ENCODE measurements around the gene NT5E.
"Not testable (repeated sequence)": the region's sequence is repeated elsewhere in the genome, so short reads cannot be mapped to it uniquely, and the experiment has no call there.

The NT5E gene
- 0 to 0.63 (median 0.08) reads per million in 18 experiments for total RNA-seq

DNA sequence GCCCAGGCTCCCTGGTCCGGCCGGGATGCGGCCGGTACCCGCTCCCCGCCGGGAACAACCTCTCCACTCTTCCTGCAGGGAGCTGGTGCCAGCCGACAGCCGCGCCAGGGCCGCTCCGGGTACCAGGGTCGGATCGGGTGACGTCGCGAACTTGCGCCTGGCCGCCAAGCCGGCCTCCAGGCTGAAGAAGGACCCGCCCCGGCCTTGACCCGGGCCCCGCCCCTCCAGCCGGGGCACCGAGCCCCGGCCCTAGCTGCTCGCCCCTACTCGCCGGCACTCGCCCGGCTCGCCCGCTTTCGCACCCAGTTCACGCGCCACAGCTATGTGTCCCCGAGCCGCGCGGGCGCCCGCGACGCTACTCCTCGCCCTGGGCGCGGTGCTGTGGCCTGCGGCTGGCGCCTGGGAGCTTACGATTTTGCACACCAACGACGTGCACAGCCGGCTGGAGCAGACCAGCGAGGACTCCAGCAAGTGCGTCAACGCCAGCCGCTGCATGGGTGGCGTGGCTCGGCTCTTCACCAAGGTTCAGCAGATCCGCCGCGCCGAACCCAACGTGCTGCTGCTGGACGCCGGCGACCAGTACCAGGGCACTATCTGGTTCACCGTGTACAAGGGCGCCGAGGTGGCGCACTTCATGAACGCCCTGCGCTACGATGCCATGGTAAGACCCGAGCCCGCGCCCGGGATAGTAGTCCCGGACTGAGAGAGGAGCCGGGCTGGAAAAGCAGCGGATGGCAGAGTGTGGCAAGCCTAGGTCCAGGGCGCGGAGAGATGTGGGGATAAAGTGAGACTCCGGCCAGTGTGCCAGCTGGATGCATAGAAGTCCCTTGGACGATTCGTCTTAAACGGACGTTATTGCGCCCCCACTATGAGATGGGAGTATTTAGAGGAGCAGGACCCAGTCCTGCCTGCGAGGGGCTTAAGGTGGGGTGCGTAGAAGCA, at the start of gene NT5E:
NT5E (plus strand) TSS at position 266 of the 942 bp plus-strand sequence; CDS start at position 323, 57 bp downstream.
- no peak for DNase-seq

DNA sequence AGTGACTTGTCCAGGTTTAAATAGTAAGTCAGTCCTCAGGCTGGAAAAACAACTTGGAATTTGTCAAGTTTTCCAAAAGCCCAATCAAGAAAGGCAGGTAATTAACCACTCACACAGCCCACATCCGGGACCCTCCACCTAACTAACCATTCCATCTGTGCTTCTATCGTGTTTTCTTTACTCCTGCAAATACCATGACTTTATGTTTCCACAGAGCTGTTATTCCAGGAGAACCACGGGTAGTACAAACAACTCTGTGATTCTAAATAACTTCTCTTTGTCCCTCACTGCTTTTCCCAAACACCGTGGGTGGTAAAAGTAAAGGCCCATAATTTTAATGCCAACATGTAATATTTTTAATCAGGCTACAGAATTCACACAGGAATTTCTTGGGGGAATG, 49.6 kb upstream of the NT5E start:
- no peak for DNase-seq

DNA sequence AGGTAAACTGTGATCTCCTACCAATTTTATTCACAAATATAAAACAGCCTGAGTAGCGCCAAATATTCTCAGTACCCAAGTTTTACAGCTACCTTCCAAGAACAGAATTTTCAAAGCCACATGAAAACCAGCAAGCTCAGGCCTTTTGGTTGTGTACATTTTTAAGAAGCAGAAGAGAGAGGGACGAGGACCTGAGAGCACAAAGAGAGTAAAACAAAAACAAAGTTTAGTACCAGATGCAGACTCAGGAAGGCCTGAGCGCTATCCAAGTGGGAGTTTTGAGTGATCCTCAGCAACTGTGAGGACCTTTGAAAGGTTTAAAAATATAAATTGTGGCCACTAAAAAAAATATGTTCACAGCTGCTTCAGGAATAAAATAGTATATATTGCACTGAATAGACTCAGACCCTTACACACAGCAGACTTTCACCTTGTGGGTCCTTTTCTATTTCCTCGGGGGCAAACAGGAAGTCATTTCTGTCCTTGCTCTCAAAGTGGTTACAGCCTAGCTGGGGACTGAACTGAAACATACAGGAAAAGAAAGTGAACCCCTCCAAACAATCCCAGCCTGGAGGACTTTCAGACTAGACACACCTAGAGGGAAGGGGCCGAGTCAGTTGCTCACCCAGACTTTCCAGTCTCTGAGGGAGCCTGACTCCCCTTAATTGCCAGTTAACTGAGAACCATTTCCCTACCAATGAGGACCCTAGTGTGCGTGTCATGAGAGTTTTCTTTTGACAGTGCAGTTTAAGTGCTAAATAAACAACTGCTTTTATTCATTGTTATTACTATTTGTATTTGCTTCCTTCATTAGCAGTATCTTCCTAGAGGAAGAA, 48.5 kb upstream of the NT5E start:
- DNase-seq = no peak

DNA sequence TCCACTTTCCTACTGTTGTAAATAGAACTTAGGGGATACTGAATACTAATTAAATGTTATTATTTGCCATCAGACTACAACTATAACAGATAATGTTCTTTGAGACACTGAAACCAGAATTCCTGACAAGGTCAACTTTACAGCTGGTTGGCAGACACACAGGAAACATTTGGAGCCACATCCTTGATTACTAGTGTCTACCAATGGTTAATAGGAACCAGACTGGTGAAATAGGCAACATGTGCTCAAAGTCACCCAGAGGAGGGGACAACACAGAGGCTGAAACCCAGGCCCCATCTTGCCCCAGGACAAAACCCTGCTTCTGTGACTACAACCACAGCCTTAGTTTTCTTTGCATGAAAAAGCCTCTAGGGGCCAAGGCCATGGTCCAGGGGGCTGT, 47.8 kb upstream of the NT5E start:
- no peak for DNase-seq

DNA sequence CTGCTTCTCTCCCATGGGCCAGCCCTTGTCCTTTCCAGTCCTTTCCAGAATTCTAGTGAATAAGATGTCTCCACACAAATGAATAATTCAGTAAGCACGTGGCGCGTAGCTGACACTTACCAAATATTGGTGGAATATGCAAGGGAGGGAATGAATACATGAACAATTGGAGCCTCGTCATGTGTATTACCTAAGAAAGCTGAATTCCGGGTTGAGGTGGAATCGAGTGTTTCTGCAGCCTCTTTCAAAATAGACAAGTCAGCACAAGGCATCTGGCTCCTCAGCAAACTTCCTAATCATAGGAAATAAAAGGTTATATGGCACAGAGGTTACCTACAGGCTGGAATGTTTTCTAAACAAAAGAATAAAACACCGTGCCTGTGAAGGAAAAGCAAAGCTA, 47.0 kb upstream of the NT5E start:
- DNase-seq = no peak

DNA sequence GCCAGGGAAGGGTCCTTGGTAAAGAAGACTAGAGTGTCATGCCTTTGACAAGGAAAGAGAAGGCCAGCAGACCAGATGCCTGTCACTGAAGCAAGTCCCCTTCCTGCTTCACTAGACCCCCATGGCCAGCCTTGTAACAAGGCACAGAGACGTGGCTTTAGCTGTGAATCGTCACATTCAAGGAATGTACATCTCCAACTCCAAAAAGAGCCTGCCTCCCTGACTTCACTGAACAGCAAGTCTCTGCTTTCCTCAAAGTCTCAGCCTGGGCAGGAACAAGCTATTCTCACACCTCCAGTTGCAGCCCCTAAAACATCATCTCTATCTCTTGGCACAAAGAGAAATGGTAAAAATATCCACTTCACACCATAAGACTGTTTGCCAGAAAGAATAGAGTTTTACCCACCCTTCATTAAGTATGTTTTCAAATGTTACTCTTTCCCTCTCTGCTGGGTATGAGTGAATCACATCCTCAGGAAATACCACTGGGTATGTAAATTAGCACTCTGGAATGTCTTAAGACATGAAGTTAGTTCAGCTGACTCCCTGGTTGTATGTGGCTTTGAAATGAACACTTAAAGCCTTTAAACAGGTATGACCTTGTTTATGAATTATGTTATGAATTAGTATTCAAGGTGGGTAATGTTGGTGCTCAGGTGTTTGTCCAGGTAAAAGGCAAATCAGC, 46.4 kb upstream of the NT5E start:
- DNase-seq = no peak

DNA sequence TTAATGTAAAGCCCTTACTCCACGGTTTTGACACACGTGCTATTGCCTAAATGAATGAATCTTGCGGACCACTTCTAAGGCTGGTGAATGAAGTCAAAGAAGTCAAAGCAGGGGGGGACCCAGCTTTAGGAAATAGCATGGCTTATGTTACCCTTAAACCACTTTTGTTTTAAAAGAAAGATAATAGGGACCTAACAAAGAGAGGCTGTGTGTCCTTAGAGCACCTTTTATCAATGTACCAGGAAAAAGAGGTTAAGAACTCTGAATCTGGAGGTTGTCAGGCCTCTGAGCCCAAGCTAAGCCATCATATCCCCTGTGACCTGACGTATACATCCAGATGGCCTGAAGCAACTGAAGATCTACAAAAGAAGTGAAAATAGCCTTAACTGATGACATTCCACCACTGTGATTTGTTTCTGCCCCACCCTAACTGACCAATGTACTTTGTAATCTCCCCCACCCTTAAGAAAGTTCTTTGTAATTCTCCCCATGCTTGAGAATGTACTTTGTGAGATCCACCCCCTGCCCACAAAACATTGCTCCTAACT, 45.8 kb upstream of the NT5E start:
- DNase-seq = not testable (repeated sequence)

DNA sequence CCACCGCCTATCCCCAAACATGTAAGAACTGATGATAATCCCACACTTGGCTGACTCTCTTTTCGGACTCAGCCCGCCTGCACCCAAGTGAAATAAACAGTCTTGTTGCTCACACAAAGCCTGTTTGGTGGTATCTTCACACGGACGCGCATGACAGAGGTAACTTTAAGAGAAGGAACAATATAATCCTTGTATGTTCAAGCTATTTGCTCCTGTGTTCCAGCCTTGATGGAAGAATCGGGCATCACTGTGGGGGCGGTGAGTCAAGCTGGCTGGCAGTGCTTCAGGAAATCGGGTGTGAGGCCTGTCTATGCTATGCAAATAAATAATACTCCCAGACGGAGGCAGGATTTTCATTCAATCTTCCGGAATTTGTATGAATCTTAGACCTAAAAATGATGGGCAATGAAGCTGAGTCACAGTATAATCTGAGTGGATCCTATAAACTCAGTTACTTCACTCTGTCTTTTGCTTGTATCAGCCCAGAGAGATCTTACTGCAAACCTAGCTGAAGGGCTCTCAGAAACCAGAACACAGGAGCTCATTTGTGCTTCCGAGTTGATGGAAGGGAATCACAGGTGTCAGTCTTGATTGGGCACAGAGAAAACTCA, 45.2 kb upstream of the NT5E start:
- DNase-seq = no peak

DNA sequence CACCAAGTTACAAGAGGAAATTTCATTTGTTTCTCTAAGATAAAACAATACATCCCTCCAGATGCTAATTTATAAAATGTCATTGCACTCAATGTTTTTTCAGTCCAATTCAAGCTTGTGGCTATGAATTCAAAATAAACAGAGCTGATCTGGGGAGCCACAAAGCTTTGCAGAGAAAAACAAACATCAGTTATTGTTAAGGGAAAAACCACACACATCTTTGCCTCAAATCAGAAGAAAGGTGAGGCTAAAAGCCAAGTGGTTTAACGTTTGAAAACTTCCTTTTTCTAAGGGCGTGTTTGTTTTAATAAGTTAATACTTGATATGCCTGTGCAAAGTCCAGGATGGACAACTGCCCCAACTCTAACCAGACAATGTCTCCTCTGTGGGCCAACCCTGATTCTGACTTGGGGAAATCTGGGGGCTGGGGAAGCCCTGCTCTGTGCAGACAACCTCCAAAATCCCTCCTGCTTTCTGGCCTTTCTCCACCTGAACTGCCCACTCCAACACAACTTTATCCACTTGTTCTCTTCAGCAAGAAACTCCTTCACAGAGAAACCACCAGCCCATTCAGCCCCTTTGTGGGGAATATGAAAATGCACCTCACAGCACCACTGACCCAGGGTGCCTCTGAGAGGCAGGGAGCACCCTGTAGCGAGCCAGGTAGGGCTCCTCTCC, 44.6 kb upstream of the NT5E start:
- no peak for DNase-seq

DNA sequence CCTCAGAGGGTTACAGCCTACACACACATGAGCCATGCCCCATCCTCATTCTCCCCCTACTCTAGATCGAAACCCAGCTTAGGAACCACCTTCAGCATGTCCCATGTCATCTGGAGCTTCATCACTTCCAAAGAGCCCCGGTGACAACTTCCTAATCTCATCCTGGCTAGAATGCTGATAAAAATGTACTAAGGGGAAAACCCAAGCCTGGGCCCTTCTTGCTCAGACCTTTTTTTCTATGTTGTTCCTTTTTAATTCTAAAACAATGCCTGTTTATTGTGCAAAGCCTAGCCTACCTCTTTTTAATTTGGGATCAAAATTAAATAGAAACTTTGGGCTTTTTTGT, 44.1 kb upstream of the NT5E start:
- DNase-seq = no peak

DNA sequence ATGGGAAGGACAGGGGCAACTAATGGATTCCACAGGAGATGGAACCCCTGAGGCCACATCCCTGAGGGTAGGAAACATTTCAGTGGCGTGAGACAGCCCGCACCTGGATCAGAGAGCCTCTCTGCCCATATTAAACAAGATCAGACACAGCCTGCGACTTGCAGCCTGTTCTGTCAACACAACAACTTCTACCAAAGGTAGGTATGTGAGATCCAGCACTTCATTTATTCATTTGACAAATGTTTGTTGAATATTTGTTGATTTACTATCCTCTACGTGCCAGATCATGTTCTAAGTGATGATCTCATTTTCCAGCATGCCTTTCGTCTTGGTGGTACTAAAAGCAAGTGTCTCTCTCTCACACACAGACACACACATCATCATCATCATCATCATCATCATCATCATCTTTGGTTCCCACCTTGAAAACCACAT, 43.2 kb upstream of the NT5E start:
- no peak for DNase-seq

DNA sequence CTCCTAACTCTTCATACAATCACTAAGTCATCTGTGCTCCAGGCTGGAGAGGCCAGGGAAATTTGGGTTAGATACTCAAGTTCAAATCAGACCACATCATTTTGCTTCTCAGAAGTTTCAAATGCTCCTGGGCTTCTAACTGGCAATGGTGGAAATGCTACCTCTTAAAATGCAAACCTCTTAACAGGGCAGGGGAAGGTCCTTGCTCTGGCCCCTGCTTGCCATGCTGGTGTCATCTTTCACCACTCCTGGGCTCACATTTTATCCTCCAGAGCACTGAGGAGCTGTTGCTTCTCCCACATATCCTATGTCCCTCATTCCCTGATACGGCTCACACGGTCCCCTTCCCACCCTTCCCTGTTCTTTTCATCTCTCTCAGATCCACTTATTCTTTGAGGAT, 41.8 kb upstream of the NT5E start:
- DNase-seq = no peak

DNA sequence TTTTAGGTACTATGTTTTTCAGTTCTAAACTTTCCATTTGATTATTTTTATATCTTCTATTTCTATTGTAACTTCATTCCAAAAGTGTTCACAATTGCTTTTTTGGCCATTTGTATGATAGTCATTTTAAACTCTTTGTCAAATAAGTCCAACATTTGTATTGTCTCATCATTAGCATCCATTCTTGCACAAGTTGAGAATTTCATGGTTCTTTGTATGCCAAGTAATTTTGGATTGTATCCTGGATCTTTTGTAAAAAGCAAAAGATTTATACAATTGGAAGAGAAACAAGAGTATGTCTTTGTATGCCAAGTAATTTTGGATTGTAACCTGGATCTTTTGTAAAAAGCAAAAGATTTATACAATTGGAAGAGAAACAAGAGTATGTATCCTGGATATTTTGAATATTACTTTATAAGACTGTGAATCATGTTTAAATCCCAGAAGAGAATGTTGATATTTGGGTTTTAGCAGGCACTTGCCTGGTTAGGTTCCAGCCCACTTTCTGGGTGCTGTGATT, 36.9 kb upstream of the NT5E start:
- no peak for DNase-seq

DNA sequence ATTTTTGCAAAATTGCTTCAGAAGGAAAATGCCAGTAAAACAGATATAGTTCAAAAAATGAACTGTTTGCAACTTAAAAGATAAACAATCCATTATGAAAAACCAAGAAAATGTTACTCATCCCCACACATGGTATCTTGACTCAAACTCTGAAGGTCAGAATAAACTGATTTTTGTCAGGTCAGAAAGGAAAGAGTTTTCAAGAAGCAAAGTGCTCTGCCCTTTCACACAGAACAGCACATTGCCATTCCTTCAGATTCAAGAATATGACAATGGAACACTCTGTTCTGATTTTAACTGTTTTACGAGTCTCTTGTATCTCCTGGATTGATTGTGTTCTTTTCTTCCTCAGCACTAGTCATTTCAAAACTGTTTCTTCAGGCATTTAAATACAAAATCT, 33.8 kb upstream of the NT5E start:
- DNase-seq = no peak

DNA sequence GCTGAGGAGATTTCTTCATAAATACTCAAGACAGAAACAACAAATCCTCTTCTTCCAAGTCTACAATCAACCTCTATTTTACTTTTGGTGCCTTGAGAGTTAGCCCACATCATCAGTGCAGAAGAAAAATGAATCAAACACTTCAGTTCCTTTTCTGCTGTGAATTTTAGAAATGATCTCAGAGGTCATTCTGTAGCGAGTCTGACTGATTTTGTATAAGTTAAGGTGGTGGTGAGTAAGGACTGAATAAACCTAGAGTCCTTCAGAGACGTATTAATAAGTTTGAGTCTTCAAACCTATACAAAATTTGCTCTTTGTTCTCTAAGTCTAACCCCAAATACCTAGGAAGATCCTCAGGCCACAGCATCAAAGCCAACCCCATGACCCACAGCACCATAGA, 33.1 kb upstream of the NT5E start:
- DNase-seq = no peak

DNA sequence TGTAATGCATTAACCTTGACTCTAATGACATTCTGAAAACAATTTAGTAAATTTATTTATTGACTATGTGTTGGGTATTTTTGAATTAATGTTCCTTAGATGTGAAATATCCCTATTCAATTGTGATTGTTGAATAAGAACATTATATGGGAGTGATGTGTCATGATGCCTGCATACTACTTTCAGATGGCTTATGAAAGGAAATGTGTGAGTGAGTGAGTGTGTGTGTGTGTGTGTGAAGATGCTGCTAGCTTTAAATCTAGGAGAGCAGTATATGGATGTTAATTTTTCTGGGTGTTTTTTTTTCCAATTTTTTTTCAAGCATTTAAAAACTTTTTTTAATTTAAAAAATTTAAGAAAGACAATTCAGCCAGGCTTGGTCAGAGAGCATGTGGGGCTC, 32.5 kb upstream of the NT5E start:
- DNase-seq = no peak

DNA sequence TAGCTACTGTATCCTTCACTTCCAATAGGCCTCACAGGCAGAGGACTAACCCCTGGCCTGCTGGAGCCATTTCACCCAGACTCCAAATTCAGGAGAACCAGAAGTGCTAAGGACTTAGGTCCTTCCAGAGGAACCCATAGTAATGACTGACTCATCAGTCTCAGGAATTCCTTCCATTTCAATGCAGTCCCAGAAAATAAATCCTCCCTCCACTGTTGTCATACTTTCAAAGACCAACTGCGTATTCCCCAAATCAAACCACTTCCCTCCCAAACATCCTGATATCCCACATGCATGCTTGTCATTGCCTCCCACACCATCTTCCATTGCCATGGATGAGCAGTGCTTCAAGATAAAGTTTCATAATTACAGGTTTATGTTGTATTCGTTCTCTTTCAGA, 31.8 kb upstream of the NT5E start:
- no peak for DNase-seq

DNA sequence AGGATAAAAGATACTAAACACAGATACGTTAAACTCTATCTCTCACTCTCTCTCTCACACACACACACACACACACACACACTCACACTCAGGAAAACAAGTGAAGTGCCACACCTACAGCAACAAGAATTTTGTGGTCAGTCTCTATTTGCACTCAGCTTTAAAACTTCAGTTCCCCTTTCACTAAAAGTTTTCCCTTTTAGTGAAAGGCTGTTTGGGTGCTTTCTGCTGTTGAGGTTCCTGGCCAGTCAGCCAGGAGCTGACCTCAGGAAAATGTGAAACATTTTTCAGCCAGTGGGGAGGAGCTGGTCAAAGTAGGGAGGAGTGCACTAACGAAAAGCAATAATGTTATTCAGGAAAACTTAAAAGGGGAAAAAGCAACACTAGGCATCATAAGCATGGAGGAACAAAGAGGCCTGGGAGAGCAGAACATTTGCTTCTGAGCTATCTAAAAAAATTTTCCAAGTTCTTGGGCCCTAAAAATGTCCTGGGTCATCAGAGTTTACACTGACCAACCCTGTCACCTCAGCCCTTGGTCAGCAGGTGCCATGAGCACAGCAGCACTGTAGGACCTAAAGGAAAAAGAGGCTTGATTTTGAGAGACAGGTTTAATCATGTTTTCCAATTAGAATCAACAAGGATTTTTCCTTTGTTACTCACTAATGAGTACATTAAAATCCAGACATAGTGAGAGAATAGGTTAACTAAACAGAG, 30.7 kb upstream of the NT5E start:
- no peak for DNase-seq

DNA sequence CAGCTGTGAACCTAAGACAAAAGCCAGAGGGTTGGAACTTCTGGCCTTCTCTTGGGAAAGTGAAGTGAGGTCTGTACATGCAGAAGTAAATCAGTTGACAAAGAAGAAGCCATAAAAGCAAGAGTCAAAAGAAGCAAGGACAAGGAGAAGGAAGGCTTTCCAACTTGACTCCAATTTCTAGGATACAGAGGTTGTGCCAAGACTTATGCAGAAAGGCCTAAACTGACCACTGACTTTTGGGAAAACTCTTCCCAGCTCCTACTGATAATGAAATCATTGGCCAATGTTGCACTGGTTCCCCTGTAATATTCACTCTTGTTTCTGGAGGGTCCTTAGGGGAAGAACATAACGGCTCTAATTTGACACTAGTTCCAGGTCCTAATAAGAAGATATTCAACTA, 29.3 kb upstream of the NT5E start:
- DNase-seq = no peak

DNA sequence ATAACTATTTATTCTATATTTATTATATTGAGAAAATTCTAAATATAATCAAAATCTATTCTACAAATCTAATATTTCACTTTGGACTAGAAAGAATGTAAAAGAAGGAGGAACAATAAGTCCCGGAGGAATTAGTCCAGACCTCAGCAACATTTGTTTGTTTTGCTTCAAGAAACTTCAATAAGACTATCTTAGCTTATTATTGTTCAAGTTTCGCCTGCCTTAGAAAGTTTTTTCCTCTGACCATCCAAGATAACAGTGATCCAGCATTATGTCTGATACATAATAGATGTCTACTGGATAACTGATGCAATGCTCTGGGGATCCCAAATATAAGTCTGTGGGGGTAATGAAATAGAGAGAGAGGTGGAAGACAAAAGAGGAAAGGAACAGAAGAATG, 28.7 kb upstream of the NT5E start:
- DNase-seq = no peak

DNA sequence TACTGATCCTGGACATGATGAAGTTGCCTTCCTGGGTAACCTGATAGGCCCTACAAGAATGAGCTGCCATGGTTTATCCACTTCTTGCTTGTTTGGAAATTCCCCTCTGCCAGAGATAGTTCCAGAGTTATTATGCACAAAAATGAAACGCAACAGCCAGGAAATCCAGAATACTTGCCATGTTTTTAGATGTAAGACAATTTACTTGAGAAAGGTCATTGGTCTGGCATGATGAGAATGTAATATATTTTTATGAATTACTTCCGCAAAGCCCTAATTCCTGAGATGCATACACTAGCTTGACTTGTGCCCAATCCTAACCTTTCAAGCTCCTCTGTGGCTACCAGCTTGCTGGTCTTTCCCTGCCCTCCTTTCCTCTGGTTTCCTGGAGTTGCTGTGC, 27.9 kb upstream of the NT5E start:
- DNase-seq = no peak

Measured in inflammatory macrophage (primary cell).